Activated naive CD8-positive, alpha-beta T cell (primary cell): Measurements from ENCODE around the gene SCTR.

ENCODE experiments used
- H3K27ac Mint-ChIP-seq: one replicate; pipeline ENCODE4 v1.8.0; 2021; ENCODE audit warnings: mixed read lengths
- H3K27me3 Mint-ChIP-seq: one replicate; pipeline ENCODE4 v1.8.0; 2021; ENCODE audit warnings: mixed read lengths
- H3K36me3 Mint-ChIP-seq: one replicate; pipeline ENCODE4 v1.8.0; 2021; ENCODE audit warnings: mixed read lengths
- H3K4me1 Mint-ChIP-seq: one replicate; pipeline ENCODE4 v1.8.0; 2021; ENCODE audit warnings: low read depth, mixed read lengths
- H3K4me3 Mint-ChIP-seq: one replicate; pipeline ENCODE4 v1.8.0; 2021; ENCODE audit warnings: mild to moderate bottlenecking, mixed read lengths
- H3K9me3 Mint-ChIP-seq: one replicate; pipeline ENCODE4 v1.8.0; 2021; ENCODE audit warnings: low read depth, mixed read lengths

Gene SCTR

DNA sequence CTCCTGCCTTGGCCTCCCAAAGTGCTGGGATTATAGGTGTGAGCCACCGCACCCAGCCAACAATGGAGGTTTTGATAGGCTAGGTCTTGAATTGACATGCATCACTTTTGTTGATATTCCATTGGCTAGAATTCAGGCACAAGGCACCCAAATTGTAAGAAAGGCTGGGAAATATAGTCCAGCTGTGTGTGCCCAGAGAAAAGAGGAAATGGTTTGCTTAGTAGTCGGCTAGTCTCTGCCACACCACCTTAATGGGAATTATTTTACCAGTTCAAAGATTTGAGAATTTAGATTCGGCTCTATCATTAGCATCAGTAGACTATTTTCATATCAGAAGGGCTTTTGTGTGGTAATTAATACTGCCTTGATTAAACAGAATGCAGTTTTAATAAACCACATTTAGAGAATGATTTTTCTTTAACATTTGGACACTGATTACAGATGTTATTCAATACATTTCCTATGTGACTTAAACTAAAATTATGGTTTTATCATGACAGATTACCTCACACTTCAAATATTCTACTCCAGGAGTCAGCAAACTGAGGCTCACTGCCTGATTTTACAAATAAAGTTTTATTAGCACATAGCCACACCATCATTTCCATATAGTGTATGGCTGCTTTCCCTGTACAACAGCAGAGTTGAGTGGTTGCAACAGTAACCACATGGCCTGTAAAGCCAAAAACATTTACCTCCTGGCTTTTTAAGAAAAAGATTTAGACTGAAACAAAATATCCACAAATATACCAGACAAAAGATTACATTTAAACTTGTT, 130.1 kb downstream of the SCTR start:
- Mint-ChIP-seq H3K4me3 (no peak overlapping the region), H3K9me3 (no peaks in the 10 kb centered on the region), H3K27me3 (no peaks in the 10 kb centered on the region)

More for the DNA sequence above, 130.1 kb downstream of the SCTR start:
- no peak overlapping the region for H3K27ac Mint-ChIP-seq
- H3K4me1 Mint-ChIP-seq: no peaks in the 10 kb centered on the region
- no peaks in the 10 kb centered on the region for H3K36me3 Mint-ChIP-seq
